ENCODE data around the gene SLC2A3. TPM values are rescaled to one million over a fixed set of nuclear protein-coding genes. Genes with fewer than 3 reads are reported as not detected.
A peak's percentile ranks its signal among the peaks of the same experiment; 100 is the strongest.

The SLC2A3 gene
- total and polyA plus RNA-seq, 2 of the 13 experiments (the other 11 are each of a cell fraction or from before 2014, with no cell fraction given): 39.3 to 580 TPM

DNA sequence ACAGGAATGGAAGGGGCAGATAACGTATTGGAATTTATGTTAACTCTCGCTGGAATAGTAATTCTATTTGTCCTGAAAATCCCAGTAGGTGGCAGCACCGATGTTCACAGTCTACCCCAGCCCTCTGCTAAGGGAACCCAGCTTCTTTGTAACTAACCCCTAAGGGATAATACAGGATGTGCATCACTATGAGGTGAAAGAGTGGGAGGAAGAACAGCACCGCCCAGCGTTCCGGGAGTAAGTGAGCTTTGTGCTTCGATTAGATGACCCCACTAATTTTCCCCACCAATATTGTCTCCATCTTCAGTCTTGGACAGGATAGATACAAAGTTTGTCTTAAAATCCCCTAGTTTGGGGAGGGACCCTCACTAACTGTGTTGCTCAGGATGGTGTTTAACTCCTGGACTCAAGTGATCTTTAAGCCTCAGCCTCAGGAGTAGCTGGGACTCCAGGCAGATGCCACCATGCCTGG is 2.7 kb downstream of the SLC2A3 start (continued):
- TF ChIP-seq, protein P1, sequence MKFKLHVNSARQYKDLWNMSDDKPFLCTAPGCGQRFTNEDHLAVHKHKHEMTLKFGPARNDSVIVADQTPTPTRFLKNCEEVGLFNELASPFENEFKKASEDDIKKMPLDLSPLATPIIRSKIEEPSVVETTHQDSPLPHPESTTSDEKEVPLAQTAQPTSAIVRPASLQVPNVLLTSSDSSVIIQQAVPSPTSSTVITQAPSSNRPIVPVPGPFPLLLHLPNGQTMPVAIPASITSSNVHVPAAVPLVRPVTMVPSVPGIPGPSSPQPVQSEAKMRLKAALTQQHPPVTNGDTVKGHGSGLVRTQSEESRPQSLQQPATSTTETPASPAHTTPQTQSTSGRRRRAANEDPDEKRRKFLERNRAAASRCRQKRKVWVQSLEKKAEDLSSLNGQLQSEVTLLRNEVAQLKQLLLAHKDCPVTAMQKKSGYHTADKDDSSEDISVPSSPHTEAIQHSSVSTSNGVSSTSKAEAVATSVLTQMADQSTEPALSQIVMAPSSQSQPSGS (CRISPR knock-in tag; IDR thresholded peaks at IDR 0.05): peak; percentile 52; the same call in 1 of the 2 replicates
- TF ChIP-seq, protein P2, sequence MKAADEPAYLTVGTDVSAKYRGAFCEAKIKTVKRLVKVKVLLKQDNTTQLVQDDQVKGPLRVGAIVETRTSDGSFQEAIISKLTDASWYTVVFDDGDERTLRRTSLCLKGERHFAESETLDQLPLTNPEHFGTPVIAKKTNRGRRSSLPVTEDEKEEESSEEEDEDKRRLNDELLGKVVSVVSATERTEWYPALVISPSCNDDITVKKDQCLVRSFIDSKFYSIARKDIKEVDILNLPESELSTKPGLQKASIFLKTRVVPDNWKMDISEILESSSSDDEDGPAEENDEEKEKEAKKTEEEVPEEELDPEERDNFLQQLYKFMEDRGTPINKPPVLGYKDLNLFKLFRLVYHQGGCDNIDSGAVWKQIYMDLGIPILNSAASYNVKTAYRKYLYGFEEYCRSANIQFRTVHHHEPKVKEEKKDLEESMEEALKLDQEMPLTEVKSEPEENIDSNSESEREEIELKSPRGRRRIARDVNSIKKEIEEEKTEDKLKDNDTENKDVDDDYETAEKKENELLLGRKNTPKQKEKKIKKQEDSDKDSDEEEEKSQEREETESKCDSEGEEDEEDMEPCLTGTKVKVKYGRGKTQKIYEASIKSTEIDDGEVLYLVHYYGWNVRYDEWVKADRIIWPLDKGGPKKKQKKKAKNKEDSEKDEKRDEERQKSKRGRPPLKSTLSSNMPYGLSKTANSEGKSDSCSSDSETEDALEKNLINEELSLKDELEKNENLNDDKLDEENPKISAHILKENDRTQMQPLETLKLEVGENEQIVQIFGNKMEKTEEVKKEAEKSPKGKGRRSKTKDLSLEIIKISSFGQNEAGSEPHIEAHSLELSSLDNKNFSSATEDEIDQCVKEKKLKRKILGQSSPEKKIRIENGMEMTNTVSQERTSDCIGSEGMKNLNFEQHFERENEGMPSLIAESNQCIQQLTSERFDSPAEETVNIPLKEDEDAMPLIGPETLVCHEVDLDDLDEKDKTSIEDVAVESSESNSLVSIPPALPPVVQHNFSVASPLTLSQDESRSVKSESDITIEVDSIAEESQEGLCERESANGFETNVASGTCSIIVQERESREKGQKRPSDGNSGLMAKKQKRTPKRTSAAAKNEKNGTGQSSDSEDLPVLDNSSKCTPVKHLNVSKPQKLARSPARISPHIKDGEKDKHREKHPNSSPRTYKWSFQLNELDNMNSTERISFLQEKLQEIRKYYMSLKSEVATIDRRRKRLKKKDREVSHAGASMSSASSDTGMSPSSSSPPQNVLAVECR (CRISPR knock-in tag; IDR thresholded peaks at IDR 0.05; ENCODE audit: borderline replicate concordance): no peak; the same call in 1 of the 2 replicates
- TF ChIP-seq ISL2 (CRISPR knock-in tag; IDR thresholded peaks at IDR 0.05) (peak; percentile 41; the same call in 1 of the 2 replicates), TAF1 (CRISPR knock-in tag; IDR thresholded peaks at IDR 0.05) (no peak), ZNF644 (CRISPR knock-in tag; IDR thresholded peaks at IDR 0.05; ENCODE audit: low read depth) (0 out of 2 replicates have a peak, but pooled peaks have one; percentile 37), ZNF547 (CRISPR knock-in tag; IDR thresholded peaks at IDR 0.05) (no peak), GATAD2A (CRISPR knock-in tag; IDR thresholded peaks at IDR 0.05) (peak; percentile 66; the same call in 1 of the 2 replicates), SOX6 (IDR thresholded peaks at IDR 0.05) (no peak), SOX6 (CRISPR knock-in tag; IDR thresholded peaks at IDR 0.05) (peak; percentile 54; the same call in 1 of the 2 replicates), MEIS1 (CRISPR knock-in tag; IDR thresholded peaks at IDR 0.05; ENCODE audit: borderline replicate concordance) (no peak), NONO (IDR thresholded peaks at IDR 0.05) (no peak), NONO (CRISPR knock-in tag; conservative IDR thresholded peaks at IDR 0.05) (0 out of 2 replicates have a peak, but pooled peaks have one; percentile 31), ZNF430 (CRISPR knock-in tag; IDR thresholded peaks at IDR 0.05) (0 out of 2 replicates have a peak, but pooled peaks have one; percentile 32), POGZ (CRISPR knock-in tag; IDR thresholded peaks at IDR 0.05) (peak; percentile 78), ZMYM4 (CRISPR knock-in tag; IDR thresholded peaks at IDR 0.05) (peak; percentile 92), IRF2 (CRISPR knock-in tag; IDR thresholded peaks at IDR 0.05) (peak; percentile 70; the same call in 1 of the 2 replicates), ZBTB21 (CRISPR knock-in tag; IDR thresholded peaks at IDR 0.05) (peak; percentile 49; the same call in 1 of the 2 replicates), STAG1 (CRISPR knock-in tag; IDR thresholded peaks at IDR 0.05) (peak; percentile 80), CREM (IDR thresholded peaks at IDR 0.05) (peak; percentile 25; the same call in 1 of the 2 replicates), CREM (CRISPR knock-in tag; IDR thresholded peaks at IDR 0.05) (no peak), SP5 (CRISPR knock-in tag; IDR thresholded peaks at IDR 0.05; ENCODE audit: borderline replicate concordance, low read depth) (peak; percentile 33; the same call in 1 of the 2 replicates)
- TF ChIP-seq, protein P3, sequence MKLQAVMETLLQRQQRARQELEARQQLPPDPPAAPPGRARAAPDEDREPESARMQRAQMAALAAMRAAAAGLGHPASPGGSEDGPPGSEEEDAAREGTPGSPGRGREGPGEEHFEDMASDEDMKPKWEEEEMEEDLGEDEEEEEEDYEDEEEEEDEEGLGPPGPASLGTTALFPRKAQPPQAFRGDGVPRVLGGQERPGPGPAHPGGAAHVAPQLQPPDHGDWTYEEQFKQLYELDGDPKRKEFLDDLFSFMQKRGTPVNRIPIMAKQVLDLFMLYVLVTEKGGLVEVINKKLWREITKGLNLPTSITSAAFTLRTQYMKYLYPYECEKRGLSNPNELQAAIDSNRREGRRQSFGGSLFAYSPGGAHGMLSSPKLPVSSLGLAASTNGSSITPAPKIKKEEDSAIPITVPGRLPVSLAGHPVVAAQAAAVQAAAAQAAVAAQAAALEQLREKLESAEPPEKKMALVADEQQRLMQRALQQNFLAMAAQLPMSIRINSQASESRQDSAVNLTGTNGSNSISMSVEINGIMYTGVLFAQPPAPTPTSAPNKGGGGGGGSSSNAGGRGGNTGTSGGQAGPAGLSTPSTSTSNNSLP (IDR thresholded peaks at IDR 0.05; ENCODE audit: low read depth, low read length): 0 out of 2 replicates have a peak, but pooled peaks have one; percentile 28
- TF ChIP-seq, protein P4, sequence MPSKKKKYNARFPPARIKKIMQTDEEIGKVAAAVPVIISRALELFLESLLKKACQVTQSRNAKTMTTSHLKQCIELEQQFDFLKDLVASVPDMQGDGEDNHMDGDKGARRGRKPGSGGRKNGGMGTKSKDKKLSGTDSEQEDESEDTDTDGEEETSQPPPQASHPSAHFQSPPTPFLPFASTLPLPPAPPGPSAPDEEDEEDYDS (CRISPR knock-in tag; IDR thresholded peaks at IDR 0.05): 0 out of 2 replicates have a peak, but pooled peaks have one; percentile 15
